HG03095 (cell line): ENCODE results near the gene TDRD3.

Experiments used
- ATAC-seq: cut with Tn5 transposase; IDR thresholded peaks from one replicate; pipeline ENCODE4 v1.9.1; 2021; ENCODE audit warnings: moderate library complexity; ENCODE audit not compliant: unreplicated experiment

TDRD3 gene

DNA sequence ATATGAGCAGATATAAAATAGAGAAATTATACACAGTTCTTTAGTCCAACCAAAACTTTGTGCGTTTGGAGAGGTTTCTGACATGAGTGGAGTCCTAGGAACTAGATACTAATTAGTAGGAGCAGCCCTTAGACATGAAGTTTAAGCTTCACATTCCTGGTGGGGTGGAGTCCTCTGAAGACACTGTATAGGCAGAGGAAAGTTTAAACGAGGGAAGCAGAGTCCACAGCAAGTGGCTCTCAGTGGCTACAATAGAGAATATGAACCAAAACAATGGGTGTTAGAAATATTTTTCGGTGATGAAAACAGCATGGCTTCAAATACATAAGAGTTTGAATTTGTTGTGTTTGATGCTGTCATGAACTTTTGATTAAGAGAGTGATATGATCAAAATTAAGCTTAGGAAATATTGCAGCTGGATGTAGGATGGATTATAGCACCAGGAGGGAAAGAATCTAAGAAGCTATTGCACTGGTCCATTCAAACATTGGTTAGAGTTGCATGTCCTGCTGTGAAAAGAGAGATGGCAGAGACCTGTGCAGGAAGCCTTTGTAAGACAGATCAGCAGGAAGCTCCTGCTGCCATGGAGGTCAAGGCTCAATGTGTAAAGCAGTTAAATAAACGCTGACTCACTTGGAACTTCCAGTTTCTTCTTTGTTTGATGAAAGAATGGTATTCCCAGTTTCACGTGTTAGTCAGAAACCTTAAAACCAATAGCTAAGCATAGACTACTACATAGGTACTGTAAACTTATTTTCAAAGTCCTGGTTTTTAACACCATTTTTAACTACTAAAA is 175.2 kb downstream of the TDRD3 start:
- no peak for ATAC-seq

DNA sequence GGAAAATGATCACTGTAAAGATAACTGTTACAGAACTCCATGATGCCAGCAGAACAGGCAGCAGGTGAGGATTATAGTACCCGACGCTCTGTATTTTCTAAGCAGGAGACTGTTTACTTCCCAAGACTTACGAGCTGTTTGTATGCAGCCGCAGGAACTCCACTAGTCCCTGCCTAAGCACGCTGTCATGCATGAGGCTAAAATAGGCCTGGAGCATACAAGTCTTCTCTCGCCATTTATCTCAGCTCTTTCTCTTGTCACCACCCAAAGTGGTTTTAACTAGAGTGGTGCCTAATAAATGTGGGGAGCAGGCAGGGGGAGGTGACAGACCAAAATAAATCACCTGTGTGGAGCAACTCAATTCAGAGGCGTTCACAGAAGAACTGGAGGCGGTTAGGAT is 175.8 kb downstream of the TDRD3 start:
- ATAC-seq = no peak

DNA sequence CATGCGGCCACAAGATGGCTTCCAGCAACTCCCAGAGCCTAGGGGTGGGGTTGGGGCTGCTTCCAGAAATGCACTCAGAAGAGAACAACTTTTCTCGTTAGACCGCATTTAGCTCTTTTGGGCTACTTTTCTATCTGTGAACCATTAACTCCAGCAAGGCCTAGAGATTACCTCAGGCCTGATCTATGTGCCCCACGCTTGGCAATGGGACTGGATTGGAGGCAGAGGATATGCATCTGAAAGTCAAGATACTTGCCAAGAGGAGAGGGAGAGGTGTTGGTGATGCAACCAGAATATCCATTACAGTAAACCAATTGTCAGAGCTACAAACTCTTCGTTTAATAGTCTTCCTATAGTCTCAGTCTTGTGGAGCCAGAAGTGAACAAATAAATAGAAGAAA is 177.7 kb downstream of the TDRD3 start:
- no peak for ATAC-seq

DNA sequence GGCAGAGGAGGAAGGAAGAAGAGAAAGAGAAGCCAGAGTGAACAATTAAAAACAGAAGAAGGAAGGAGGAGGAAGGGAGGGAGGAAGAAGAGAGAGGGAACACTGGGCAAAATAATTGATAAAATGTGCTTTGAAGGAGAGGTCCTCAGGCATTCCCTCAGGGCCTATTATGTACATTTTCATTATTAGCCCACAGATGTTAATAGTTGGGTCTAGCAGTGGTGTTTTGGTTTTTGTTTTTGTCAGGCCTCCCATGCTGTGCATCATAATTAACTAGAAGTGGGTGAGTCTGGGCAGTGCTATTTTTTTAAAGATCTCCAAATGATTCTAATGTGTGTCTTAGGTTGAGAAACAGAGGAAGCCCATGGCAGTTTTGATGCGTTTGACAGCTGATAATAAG is 178.1 kb downstream of the TDRD3 start:
- ATAC-seq = no peak

GRCh38 chr13:60577761-60578160 is 180.7 kb downstream of the TDRD3 start:
- ATAC-seq = no peak

DNA sequence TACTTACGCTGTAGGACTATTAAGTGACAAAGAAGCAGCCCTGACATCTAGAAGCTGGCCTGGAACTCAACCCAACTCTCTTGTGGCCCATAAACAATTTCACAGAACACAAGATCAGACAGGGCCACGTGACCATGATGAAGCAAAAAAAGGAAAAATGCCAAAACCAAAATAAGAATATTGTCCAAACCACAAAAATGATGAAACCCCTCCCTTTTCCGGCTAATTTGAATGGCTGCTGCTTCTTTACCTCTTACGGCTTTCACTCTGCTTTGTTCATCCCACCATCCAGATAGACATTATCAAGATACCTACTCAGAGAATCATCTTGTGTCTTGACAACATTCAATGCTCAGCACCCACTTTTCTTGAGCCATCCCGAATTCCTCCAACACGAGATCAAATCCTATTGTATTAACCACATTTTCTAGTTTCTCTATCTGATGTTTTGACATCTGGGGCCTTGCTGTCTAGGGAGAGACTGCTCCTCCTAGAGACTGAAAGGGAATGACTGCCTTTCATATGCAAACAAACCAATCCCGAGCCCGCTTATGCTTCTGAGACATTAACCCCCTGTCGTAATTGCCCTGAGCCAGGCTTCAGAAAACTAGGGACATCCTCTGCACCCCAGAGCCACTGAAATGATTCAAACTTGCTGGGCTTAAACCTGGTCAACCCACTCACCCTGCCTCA is 186.3 kb downstream of the TDRD3 start:
- no peak for ATAC-seq

- ATAC-seq = peak; percentile 34
These were observed 187.1 kb downstream of the TDRD3 start for GRCh38 chr13:60583911-60584753.

DNA sequence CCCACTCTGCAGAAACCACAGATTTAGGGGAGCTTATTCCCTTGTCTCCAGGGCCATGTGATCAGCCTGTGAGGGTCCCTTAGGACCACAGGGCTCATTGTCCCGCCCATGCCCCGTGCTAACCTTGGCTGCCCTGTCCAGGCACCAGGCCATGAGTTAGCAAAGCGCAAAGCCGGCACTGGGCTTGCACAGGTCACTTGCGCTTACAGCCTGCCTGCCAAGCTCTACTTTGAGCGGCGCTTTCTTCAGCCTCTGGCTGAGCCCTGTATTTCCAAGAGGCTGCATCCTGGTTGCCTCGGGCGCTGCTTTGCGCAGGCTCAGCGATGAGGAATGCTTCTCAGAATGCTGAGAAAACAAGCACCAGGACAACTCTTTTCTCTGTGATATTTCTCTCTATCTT is 188.0 kb downstream of the TDRD3 start:
- ATAC-seq = no peak

DNA sequence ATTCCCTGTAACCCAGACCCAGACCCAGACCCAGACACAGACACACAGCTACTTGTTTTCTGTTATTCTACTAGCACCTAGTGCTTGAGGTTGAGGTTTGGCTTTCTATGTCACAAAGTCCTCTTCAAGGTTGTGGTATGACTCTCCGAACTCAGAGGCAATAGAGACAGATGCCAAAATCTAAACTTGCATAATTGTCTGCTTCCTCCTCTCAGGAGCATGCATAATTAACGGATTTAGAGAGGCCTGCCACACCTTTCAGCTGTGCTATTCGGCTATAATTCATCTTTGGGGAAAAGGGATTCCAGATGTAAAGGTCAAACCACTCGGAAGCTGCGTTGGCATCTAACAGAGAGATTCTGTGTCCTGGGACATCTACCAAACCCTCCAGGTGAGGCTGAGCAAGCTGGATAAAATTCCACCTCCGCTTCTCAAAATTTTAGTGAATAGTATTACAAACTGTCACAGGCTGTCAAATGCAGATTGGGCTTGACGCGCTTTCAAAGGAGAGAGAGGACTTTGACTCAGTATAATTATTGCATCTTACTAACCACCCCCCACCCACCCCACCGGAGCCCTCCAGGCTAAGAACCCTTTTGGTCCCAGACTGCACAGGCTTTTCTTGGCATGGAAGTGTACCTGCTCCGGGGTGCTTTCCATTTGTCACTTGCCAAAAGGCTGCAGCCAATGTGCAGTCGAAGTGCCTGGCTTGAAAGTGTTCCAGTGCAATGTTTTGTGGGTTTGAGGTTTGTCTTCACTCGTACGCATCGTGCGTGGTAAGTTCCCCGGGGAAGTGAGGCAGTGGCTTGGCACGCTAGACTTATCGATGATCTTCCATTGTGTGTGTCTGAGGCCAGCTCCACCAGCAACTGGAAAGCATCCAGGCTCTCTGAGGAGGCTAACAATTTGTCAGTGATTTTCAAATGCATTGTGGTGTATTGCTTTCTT is 194.1 kb downstream of the TDRD3 start:
- ATAC-seq = no peak

GRCh38 chr13:60603049-60603448 is 206.0 kb downstream of the TDRD3 start:
- no peak for ATAC-seq

- no peak for ATAC-seq
These were observed 207.0 kb downstream of the TDRD3 start for GRCh38 chr13:60604058-60604457.

DNA sequence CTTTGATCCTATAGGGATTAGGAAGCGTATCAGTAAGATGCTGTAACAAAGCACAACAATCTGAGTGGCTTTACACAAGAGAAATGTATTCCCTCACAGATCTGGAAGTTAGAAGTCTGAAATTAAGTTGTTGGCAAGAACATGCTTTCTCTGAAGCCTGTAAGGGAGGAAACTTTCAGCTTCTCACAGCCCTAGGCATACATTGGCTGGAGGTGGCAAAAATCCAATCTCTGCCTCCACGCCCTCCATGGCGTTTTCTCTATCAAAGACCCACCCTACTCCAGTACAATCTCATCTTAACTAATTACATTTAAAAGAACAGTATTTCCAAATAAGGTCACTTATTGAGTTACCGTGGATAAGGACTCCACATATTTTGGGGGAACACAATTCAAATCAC is 211.9 kb downstream of the TDRD3 start:
- ATAC-seq = no peak

GRCh38 chr13:60611523-60611922 is 214.5 kb downstream of the TDRD3 start:
- ATAC-seq = no peak

DNA sequence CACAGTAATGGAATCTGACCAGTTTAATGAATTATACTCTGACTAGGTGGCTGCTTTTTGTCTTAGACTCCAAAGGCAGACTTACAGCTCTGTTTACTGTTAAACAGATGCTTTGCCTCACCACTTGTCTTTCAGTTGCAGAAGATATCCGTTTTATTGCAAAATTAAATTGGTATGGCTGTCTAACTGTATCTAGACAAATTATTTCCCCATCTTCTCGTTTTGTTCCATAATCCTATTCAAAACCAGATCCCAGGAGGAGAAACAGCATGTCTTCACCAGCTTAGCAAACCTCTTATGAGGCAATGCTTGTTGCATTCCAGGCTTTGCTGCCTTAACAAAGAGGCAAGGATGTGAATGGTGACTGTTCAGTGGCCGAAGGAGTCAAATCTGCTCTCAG is 215.6 kb downstream of the TDRD3 start:
- no peak for ATAC-seq

DNA sequence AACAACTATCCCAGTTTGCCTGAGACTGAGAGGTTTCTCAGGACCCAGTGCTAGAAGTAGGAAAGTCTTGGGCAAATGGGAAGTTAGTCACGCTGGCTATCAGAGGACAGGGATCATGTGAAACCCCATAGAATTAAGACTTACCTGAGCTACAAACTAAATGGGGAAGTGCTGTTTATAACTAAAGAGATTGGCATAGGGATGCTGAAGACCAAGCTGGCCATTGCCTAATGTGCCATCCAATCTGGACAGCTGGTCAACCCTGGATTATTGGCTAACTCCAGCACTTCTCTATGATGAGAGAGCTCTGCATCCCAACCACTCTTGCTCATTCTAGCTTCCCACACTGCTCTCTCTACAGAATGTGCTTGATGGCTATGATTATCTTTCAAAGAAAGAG is 216.1 kb downstream of the TDRD3 start:
- no peak for ATAC-seq

DNA sequence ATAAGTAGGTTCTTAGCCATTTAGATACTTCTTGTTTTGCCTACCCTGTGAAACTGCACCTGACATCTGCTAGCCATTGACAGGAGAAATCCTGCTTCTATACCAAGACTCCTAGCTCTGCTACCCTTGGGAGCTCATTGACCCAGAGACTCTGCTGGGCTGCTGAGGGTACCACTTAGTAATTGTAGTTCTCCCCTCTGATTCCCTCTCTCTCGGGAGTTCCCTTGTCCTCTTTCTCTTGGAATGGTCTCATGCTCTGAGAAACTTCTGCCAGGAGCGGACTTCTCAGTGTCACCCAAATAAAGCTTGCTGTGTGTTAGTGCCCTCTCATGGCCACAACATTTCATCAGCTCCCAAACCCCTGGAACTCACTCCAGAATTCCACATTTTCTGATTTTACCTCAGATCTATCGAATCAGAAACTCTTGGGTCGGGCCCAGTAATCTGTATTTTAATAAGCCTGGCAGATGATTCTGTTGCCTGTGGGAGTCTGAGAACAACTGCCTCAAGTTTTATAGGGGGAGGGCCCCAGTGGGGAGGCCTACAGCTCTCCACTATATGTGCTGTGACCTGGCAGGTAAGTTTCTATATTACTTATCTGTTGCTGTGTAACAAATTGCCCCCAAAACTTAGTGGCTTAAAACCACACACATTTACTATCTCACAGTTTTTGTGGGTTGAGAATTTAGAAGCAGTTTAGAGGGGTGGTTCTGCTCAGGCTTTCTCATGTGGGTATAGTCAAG is 221.1 kb downstream of the TDRD3 start:
- ATAC-seq = no peak

- ATAC-seq = no peak
These were observed 222.4 kb downstream of the TDRD3 start for GRCh38 chr13:60619461-60619860.

- no peak for ATAC-seq
These were observed 223.8 kb downstream of the TDRD3 start for GRCh38 chr13:60620611-60621395.

- ATAC-seq = no peak
These were observed 226.1 kb downstream of the TDRD3 start for GRCh38 chr13:60623151-60623550.
